ENCODE data around the gene GAK. TPM values are rescaled to one million over a fixed set of nuclear protein-coding genes. Genes with fewer than 3 reads are reported as not detected.

The GAK gene
- total and polyA plus RNA-seq, 4 donors = 27.4 to 69.7 (median 47.0) TPM

DNA sequence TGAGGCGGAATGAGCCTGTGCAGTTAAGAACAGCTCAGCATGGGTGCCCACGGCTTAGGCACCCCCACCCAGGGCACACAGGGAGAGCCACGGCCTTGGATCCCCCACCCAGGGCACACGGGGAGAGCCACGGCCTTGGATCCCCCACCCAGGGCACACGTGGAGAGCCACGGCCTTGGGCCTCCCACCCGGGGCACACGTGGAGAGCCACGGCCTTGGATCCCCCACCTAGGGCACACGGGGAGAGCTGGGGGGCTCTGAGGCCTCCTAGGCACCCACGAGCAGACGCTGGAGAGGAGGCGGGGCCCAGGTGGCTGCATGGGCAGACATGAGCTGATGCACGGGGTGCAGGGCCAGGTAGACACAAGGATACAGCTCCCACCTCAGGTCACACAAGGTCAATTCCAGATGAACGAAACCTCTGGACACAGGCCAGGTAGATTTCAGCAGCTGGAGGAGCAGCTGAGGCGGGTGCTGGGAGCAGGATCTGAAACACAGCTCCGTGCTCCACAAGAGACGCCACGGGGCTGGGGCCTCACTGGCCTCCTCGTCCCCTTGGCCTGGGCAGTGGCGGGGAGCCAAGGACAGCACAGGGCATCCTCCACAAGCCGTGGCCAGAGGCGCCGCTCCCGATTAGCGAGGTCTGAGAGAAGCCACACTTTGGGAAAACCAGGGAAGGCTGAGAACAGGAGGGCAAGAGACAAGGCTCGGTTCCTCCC lies 30.8 kb downstream of the GAK start:
- no peak overlapping the region for H3K4me3 ChIP-seq (ENCODE audit: low read depth in 1 of 3, low read length in 3 of 3)
- TF ChIP-seq, protein P1, sequence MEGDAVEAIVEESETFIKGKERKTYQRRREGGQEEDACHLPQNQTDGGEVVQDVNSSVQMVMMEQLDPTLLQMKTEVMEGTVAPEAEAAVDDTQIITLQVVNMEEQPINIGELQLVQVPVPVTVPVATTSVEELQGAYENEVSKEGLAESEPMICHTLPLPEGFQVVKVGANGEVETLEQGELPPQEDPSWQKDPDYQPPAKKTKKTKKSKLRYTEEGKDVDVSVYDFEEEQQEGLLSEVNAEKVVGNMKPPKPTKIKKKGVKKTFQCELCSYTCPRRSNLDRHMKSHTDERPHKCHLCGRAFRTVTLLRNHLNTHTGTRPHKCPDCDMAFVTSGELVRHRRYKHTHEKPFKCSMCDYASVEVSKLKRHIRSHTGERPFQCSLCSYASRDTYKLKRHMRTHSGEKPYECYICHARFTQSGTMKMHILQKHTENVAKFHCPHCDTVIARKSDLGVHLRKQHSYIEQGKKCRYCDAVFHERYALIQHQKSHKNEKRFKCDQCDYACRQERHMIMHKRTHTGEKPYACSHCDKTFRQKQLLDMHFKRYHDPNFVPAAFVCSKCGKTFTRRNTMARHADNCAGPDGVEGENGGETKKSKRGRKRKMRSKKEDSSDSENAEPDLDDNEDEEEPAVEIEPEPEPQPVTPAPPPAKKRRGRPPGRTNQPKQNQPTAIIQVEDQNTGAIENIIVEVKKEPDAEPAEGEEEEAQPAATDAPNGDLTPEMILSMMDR (IDR thresholded peaks at IDR 0.05; ENCODE audit: low read depth, low read length, missing input control) = no peak
- no peak for TF ChIP-seq FOXA2 (IDR thresholded peaks at IDR 0.05)
- no peak for TF ChIP-seq MAX (IDR thresholded peaks at IDR 0.05)
- no peak for TF ChIP-seq HNF4A (conservative IDR thresholded peaks at IDR 0.05)
- no peak for TF ChIP-seq EGR1 (IDR thresholded peaks at IDR 0.05; ENCODE audit: low read depth in 2 of 2)
- TF ChIP-seq, protein P2, sequence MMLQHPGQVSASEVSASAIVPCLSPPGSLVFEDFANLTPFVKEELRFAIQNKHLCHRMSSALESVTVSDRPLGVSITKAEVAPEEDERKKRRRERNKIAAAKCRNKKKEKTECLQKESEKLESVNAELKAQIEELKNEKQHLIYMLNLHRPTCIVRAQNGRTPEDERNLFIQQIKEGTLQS (IDR thresholded peaks at IDR 0.05) = no peak
- TF ChIP-seq REST (IDR thresholded peaks at IDR 0.05) = no peak
- no peak for TF ChIP-seq JUND (IDR thresholded peaks at IDR 0.05)
- no peak for TF ChIP-seq NR2F2 (IDR thresholded peaks at IDR 0.05)
- no peak for TF ChIP-seq YY1 (IDR thresholded peaks at IDR 0.05)
- no peak for TF ChIP-seq TAF1 (conservative IDR thresholded peaks at IDR 0.05)
- no peak for TF ChIP-seq RAD21 (IDR thresholded peaks at IDR 0.05)
- TF ChIP-seq GABPA (IDR thresholded peaks at IDR 0.05 in 1 of 2, conservative IDR thresholded peaks at IDR 0.05 in 1 of 2) = no peak
- no peak for TF ChIP-seq RXRA (IDR thresholded peaks at IDR 0.05)
- no peak for TF ChIP-seq FOXA1 (IDR thresholded peaks at IDR 0.05)
- no peak for TF ChIP-seq HNF4G (IDR thresholded peaks at IDR 0.05)
- TF ChIP-seq, protein P3, sequence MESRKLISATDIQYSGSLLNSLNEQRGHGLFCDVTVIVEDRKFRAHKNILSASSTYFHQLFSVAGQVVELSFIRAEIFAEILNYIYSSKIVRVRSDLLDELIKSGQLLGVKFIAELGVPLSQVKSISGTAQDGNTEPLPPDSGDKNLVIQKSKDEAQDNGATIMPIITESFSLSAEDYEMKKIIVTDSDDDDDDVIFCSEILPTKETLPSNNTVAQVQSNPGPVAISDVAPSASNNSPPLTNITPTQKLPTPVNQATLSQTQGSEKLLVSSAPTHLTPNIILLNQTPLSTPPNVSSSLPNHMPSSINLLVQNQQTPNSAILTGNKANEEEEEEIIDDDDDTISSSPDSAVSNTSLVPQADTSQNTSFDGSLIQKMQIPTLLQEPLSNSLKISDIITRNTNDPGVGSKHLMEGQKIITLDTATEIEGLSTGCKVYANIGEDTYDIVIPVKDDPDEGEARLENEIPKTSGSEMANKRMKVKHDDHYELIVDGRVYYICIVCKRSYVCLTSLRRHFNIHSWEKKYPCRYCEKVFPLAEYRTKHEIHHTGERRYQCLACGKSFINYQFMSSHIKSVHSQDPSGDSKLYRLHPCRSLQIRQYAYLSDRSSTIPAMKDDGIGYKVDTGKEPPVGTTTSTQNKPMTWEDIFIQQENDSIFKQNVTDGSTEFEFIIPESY (IDR thresholded peaks at IDR 0.05) = no peak
- TF ChIP-seq SP1 (IDR thresholded peaks at IDR 0.05) = no peak
- H3K9ac ChIP-seq (ENCODE audit: low read depth in 1 of 2, low read length in 2 of 2) = no peak overlapping the region
- H3K9me3 ChIP-seq (ENCODE audit: control insufficient read depth in 4 of 4, low read length in 3 of 4) = no peaks in the 10 kb centered on the region
- H3K27me3 ChIP-seq (ENCODE audit: control insufficient read depth in 4 of 4, insufficient read depth in 4 of 4, low read length in 3 of 4) = no peaks in the 10 kb centered on the region
- peaks cover 4 to 52% (median 14%) of the 10 kb centered on the region in 4 donors for H3K36me3 ChIP-seq (ENCODE audit: control insufficient read depth in 4 of 4, insufficient read depth in 3 of 4, low read depth in 1 of 4, low read length in 3 of 4)
- 94% methylated on average over 28 of the region's 28 CpGs for WGBS
- no peak overlapping the region for H3K27ac ChIP-seq (ENCODE audit: low read depth in 1 of 2, low read length in 2 of 2)
- no peaks in the 10 kb centered on the region for H3K4me1 ChIP-seq (ENCODE audit: control insufficient read depth in 4 of 4, insufficient read depth in 4 of 4, low read length in 3 of 4)
- DNase-seq (ENCODE audit: low spot score) = no peak
